ENCODE results near the gene EDARADD.
"Not testable (repeated sequence)": the region's sequence is repeated elsewhere in the genome, so short reads cannot be mapped to it uniquely, and the experiment has no call there.

Gene EDARADD

DNA sequence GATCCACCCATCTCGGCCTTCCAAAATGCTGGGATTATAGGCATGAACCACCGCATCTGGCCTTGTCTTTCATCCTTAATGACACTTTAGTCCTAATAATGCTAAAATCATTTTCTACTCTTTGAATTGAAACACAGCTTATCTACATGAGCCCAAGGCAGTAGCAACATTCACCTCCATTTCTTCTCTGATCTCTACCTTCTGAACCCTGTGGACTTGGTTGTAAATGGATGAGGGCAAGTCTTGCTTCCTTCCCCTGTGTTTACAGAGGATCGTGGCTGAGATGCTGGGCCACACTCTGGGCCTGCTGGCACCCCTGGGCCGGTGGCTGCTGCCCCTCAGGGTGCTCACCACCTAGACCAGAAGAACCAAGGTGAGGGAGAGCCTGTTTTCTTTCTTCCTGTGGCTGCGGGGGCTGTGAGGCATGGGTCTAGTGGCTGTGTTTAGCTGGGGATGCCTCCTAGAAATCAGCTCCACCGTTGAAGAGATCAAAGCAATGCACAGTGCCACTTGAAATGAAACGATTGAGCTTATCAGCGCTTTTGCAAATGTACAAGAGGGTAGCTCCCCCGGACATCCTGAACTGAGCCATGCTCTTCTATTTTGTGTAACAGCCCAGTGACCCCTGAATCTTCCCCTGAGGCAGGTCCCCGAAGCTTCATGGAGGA, 97.5 kb downstream of the EDARADD start:
- DNase-seq = no peak

DNA sequence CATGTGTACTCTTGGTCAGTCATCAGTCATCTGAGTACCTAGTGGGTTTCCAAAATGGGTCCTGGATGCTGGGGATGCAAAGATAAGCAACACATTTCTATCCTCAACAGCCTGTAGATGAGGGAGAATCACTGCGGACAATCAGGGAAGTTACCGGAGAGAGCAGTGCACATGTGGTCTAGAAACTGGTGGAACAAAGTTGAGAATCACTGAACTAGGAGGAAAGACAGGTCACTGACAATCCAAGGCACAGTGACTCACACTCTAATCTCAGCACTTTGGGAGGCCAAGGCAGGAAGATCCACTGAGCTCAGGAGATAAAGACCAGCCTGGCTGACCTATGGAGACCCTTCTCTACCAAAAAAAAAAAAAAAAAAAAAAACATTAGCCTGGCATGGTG, 98.3 kb downstream of the EDARADD start:
- DNase-seq = no peak

- DNase-seq = no peak
Observed at GRCh38 chr1:236494082-236494481, 100.0 kb downstream of the EDARADD start.

GRCh38 chr1:236494586-236495466, 100.7 kb downstream of the EDARADD start:
- DNase-seq = no peak

GRCh38 chr1:236495467-236496112, 101.5 kb downstream of the EDARADD start:
- DNase-seq = peak; percentile 60 to 68

GRCh38 chr1:236497908-236498307, 103.8 kb downstream of the EDARADD start:
- no peak for DNase-seq

- DNase-seq = no peak
Observed at GRCh38 chr1:236501093-236501492, 107.0 kb downstream of the EDARADD start.

DNA sequence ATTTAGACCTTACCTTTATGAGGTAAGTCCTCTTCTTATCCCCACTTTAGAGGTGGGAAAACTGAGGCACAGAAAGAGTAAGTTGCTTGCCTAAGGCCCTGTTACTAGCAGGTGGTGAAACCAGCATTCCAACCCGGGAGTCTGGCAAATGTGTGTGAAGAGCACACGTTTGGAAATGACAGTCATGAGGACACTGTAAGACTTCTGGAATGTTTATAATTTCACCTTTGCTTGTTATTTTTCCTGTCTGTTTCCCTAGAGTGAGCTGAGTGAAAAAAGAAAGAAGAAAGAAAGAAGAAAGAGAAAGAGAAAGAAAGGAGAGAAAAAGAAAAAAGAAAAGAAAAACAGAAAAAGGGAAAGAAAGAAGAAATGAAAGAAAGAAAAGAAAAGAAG, 108.5 kb downstream of the EDARADD start:
- DNase-seq = no peak

DNA sequence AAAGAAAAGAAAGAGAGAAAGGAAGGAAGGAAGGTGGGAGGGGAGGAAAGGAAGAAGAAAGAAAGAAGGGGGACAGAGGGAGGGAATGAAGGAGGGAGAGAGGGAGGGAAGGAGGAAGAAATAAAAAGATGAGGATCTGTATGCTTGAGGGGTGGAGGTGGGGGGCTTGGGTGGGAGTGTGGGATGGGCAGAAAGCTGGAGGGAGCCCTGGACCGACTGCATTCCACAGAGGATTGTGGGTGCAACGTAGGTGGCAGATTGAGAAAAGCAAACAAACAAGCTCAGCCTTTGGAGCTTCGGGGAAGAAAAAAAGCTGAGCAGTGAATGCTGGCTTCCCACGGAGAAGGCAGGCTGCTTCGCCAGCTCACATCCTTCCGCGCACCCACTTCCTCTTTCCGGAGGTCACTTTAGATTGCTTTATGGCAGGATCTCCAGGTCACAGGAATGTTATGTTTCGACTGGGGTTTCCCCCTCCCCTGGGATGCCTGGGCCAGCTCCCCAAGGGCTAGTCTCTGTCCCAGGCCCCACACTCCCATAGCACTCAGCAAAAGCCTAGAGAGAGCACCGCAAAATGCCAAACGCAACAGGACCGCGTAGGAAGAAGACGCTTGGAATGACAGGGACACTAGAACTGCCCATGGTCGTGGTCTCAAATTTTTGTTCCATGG, 109.0 kb downstream of the EDARADD start:
- peak in 1 of 2 experiments; percentile 25 for DNase-seq

GRCh38 chr1:236504338-236504737, 110.3 kb downstream of the EDARADD start:
- DNase-seq = not testable (repeated sequence)

GRCh38 chr1:236507022-236507700, 113.1 kb downstream of the EDARADD start:
- DNase-seq = no peak

- no peak for DNase-seq
Observed at GRCh38 chr1:236508593-236509027, 114.5 kb downstream of the EDARADD start.

DNA sequence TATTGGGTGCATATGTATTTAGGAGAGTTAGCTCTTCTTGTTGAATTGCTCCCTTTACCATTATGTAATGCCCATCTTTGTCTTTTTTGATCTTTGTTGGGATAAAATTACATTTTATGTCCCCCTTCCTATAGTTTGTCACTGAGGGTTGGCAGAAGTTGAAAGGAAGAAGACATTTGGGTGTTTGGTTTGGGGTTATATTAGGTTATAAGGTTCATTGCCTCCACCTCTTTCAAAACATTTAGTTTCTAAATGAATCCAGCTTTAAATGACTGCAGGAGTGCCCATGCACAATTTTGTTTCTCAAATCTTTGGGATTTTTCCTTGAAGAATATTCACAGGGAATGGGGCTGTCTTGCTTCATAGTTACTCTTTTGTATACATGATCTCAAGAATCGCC, 115.1 kb downstream of the EDARADD start:
- no peak for DNase-seq

GRCh38 chr1:236509647-236510401, 115.7 kb downstream of the EDARADD start:
- DNase-seq = no peak

- no peak for DNase-seq
Observed at GRCh38 chr1:236511735-236512418, 117.8 kb downstream of the EDARADD start.

DNA sequence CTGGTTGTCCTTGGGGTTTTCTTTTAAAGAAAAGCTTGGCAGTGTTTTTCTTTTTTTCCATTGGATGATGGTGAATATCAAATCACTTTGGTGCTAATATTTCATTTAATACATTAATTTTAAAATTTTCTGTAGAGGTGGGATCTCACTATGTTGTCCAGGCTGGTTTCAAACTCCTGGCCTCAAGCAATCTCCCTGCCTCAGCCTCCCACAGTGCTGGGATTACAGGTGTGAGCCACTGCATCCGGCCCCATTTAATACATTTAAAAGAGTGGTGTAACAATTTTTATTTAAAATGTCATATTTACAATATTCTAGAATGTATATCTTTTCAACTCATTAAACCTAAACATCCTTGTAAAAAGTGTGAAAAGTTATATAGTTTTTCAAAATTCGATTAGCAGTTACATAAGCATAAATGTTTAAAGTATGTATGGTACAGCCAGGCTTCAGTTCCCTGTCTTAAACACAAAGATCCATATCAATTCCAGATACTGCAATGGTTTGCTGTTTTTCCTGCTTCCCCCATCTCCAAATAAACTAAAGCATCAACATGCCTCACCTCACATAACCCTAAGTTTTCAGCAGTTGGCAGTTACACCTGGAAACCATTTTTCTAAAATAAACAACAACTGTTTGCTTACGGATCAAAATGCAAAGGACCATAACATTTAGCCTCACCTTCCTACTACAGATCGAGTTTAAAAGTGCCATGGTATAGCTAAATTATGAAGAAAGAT, 120.8 kb downstream of the EDARADD start:
- peak; percentile 74 to 86 for DNase-seq

DNA sequence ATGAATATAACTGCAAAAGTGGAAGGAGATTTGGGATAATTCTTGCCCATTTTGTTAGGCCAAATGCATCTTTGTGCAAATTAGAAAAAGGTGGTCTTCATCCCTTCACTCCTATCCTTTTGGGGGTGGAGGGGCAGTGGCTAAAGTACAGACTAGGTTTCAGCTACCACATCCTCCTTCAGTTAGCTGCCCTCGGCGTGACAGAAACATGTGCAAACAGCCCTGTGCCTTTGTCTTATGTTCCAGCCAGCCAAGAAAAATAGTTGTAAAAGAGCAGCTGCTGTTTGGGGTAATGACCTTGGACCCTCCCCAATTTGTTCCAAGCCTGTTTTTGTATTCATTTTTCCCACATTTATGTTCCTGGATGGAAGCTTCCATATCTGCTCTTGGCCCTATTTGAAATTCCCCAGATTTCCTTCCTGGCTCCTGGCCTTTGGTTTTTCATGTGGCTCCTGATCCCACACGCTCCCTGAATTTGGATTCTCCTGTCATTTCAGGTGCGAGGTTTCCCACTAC, 121.4 kb downstream of the EDARADD start:
- peak; percentile 89 to 92 for DNase-seq

GRCh38 chr1:236516929-236517704, 123.0 kb downstream of the EDARADD start:
- peak; percentile 15 to 20 for DNase-seq

- no peak for DNase-seq
Observed at GRCh38 chr1:236518322-236518721, 124.2 kb downstream of the EDARADD start.

Measured in SHP77 (cell line).